GM21717 (cell line): ENCODE data around the gene R3HDM4.
"Not testable (repeated sequence)": the region's sequence is repeated elsewhere in the genome, so short reads cannot be mapped to it uniquely, and the experiment has no call there.

Experiments used
- ATAC-seq: cut with Tn5 transposase; IDR thresholded peaks from one replicate; pipeline ENCODE4 v1.9.1; 2021; ENCODE audit warnings: mild to moderate bottlenecking, moderate library complexity; ENCODE audit not compliant: unreplicated experiment

R3HDM4 gene

DNA sequence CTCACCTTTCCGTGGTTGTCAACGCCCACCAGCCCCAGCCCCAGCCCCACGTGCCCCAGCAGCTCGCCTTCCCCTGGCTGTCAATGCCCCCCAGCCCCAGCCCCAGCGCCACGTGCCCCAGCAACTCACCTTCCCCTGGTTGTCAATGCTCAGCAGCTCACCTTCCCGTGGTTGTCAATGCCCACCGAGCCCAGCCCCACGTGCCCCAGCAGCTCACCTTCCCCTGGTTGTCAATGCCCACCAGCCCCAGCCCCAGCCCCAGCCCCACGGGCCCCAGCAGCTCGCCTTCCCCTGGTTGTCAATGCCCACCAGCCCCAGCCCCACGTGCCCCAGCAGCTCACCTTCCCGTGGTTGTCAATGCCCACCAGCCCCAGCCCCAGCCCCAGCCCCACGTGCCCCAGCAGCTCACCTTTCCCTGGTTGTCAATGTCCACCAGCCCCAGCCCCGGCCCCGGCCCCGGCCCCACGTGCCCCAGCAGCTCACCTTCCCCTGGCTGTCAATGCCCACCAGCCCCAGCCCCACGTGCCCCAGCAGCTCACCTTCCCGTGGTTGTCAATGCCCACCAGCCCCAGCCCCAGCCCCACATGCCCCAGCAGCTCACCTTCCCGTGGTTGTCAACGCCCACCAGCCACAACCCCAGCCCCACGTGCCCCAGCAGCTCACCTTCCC lies 34.9 kb downstream of the R3HDM4 start:
- ATAC-seq, result not testable (repeated sequence)

GRCh38 chr19:876780-877314 lies 36.2 kb downstream of the R3HDM4 start:
- no peak for ATAC-seq

DNA sequence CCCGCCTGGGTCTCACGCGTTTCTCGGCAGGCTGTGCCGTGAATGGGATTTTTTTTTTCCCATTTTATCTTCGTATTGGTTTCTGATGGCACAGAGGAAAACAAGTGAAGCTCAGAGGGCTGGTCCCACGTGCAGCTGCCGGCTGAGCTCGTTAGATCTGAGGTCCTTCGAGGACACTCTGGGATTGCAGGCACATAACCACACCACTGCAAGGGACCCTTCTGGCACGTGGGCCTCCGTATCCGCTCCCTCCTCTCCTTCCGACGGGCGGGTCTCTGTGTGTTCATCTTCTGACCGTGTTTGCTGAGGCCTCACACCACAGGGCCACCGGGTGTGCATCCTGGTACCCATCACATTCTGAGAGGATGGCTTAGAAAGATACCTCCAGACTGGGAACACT lies 36.9 kb downstream of the R3HDM4 start:
- no peak for ATAC-seq

DNA sequence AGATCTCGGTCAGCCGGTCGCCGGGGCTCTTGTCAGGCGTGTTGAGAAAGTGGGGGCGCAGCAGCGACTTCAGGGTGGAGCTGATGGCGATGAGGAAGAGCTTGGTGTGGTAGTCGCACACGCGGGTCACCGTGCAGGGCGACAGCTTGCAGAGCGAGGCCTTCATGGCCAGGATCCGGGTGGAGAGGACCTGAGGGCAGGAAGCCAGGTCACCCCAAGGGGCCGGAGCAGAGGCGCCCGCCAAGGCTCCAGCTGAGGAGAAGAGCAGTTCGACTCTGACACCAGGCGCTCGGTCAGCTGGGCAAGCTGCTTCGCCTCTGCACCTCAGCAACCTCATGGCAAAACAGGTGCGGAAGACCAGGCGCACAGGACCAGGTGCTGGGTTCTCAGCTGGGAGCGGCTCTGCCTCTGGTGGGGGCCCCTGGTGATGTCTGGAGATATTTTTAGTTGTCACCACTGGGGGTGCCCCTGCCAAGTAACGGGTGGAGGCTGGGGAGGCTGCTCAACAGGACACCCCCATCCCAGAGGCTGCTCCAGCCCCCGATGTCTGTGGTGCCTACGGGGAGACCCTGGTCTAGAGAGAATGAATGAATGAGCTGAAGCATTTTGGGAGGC lies 37.6 kb downstream of the R3HDM4 start:
- no peak for ATAC-seq

DNA sequence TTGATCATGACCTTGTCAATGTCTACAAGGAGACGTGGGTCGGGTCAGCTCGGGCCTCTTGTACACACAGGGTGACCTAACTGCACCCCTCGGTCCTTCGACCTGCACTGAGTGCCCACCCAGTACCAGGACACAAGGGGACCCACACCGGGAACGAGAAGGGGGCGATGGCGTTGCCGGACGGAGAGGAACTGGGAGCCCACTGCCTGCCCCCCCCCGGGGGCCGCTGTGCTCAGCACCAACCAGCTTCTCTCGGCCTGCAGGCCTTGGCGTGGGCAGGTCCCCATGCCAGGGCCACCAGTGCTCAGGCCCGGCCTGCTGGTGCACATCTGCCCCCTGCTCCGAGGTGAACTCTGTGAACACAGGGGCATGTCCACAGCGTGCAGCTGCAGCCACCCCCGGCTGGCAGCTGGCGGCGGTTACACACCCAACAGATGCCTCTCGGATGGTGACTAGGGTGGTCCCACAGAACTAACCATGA lies 39.4 kb downstream of the R3HDM4 start:
- ATAC-seq, result no peak

DNA sequence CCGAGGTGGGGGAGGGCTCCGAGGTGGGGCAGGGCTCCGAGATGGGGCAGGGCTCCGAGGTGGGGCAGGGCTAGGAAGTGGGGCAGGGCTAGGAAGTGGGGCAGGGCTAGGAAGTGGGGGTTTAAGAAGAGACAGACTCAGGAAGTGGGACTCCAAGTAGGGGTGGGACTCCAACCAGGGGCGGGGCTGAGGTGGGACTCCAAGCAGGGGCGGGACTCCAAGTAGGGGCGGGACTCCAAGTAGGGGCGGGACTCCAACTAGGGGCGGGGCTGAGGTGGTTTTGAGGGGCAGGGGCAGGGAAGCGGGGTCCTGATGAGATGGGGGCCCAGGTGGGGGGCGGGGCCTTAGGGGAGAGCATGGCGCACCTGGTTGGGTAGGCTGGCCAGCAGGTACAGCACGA lies 39.9 kb downstream of the R3HDM4 start:
- ATAC-seq, result no peak

GRCh38 chr19:872266-872951 lies 40.6 kb downstream of the R3HDM4 start:
- ATAC-seq, result no peak

- no peak for ATAC-seq
Observed at GRCh38 chr19:871446-872265, 41.4 kb downstream of the R3HDM4 start.

DNA sequence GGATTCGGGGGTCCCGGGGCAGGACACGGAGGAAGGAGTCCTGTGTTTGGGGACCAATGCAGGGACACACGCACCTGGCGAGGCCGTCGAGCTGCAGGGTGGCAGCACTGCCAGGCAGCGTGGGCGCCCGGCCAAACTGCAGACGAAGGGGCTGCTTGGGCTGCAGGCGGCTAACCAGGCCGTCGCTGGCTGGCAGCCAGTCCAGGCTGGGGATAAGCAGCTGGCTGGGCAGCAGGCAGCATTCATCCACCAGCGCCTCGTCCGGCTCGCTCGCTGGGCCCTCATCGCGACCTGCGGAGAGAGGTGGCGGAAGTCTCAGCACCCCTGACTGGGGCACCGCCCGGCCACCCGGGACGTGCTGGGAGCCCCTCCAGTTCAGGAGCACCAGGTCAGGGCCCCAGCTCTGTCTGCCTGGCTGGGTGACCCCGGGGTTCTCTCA lies 42.0 kb downstream of the R3HDM4 start:
- no peak for ATAC-seq

DNA sequence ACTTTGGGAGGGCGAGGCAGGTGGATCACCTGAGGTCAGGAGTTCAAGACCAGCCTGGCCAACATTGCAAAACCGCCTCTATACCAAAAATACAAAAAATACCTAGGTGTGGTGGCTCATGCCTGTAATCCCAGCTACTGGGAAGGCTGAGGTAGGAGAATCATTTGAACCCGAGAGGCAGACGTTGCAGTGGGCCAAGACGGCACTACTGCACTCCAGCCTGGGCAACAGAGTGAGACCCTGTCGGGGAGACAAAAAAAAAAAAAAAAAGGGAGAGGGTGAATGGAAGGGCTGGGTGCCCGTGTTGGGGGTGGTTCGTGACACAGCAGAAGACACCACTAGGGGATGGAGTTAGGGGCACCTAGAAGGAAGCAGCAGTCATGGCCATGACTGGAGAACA lies 42.7 kb downstream of the R3HDM4 start:
- no peak for ATAC-seq

DNA sequence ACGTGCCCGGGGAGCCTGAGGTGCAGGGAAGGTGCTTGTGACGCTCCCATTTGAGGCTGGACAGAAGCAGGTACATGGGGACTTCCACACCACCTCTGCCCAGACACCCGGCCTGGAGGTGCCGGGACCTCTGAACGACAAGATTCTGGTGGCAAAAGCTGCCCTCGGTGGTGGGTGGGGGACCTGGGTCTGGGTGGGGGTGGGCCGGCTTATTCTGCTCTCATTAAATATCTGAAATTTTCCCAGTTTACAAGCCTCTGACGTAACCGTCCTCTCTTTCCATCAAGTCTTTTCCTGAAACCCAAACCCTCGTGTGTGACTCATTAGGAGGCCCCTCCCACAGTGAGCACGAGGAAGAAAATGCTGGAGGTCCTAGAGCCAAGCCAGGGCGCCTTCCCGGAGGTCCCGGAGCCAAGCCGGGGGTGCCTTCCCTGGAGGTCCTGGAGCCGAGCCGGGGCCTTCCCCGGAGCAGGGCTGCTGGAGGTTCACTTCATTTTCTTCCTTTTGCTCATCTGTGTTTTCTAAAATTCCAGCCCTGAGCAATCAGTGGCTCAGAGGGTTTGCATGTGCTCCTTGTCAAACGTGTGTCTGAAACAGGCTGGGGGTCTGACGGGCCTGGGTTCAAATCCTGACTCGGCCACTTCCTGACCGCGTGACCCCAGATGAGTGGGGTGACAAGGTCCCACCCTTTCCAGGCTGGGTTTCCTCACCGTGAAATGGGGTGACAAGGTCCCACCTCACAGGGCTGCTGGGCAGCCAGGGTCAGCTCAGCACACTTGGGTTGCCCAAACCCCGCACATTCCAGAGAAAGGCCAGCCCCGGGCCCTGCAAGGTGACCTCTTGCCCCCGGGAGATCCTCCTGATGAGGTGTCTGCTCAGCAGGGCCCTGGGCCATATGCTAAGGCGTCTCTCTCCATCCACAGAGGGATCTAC lies 43.5 kb downstream of the R3HDM4 start:
- no peak for ATAC-seq

GRCh38 chr19:868458-869244 lies 44.4 kb downstream of the R3HDM4 start:
- no peak for ATAC-seq

DNA sequence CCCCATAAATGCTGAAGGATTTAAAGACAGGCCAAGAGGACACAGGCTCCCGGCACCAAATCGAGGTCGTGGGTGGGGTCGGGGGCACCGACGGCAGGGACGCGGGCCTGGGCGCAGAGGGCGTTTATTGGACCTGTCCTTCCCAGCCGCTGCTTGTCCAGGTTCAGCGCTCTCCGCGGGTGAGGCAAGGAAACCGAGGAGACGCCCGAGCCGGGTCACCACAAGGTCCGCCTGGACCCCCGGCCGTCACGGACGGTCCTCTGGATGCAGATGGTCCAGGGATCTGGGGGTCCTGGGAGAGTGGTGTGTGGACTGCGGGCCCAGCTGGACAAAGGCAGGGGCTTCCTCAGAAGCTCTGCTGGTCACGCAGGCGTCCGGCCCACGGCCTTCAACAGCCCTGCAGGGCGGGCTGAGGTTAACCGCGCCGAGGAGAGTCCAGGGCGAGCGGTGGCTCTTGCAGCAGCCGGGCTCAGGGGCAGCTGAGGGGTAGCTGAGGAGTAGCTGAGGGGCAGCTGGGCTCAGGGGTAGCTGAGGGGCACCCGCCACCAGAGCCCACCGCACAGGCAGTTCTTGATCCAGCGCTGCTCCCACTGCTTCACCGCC lies 45.1 kb downstream of the R3HDM4 start:
- no peak for ATAC-seq

- no peak for ATAC-seq
Observed at GRCh38 chr19:867301-867793, 45.7 kb downstream of the R3HDM4 start.

GRCh38 chr19:866769-867300 lies 46.2 kb downstream of the R3HDM4 start:
- no peak for ATAC-seq

- ATAC-seq, result no peak
Observed at GRCh38 chr19:863315-863620, 49.8 kb downstream of the R3HDM4 start.

GRCh38 chr19:862581-863314 lies 50.3 kb downstream of the R3HDM4 start:
- ATAC-seq, result no peak
